Measurements from ENCODE around the gene SI.
"Not testable (repeated sequence)": the region's sequence is repeated elsewhere in the genome, so short reads cannot be mapped to it uniquely, and the experiment has no call there.

The SI gene

DNA sequence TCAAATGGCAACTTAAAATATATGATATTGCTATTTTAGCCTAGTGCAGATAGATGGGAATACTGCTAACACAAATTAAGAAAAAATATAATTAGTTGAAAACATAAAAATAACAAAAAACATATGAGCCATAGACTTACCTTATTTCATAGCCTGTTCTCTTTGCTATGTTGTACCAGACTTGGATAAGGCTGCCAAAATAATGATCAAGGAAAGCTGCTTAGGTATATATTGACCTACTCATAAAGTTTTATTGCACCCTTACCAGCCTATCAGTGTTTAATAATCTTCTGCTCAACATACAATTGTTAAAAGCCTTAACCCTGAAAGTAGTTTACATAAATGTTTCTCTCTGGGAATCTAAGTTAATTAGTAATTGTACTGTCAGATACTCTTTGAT, at the start of gene SI:
SI (minus strand) TSS at position 204 of the 400 bp plus-strand sequence. CDS start 2,484 bp downstream, outside the sequence.
- DNase-seq (ENCODE audit: low read depth) = no peak

- DNase-seq (ENCODE audit: low read depth) = no peak
Observed at GRCh38 chr3:165125836-165126235, 47.5 kb upstream of the SI start.

DNA sequence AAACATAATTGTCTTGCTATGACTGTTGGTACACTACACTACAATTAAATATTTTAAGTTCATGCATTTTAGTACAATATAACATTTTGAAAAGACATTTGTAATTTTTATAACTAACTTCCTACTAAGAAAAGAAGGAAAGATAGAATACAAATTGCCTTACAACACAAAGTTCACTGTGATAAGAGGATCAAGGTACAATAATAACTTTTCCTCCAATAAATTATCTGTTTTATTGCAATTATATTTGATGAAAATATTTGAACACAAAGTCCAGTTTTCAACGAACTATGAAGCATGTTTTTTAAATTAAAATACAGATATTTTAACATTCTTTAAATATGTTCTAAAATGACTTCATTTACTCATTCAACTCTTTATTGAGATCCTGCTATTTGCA, 33.1 kb upstream of the SI start:
- no peak for DNase-seq (ENCODE audit: low read depth)

- no peak for DNase-seq (ENCODE audit: low read depth)
Observed at GRCh38 chr3:165103616-165104015, 25.3 kb upstream of the SI start.

GRCh38 chr3:165082650-165083049, 4.4 kb upstream of the SI start:
- no peak for DNase-seq (ENCODE audit: low read depth)

- DNase-seq (ENCODE audit: low read depth) = no peak
Observed at GRCh38 chr3:165081183-165081582, 2.9 kb upstream of the SI start.

DNA sequence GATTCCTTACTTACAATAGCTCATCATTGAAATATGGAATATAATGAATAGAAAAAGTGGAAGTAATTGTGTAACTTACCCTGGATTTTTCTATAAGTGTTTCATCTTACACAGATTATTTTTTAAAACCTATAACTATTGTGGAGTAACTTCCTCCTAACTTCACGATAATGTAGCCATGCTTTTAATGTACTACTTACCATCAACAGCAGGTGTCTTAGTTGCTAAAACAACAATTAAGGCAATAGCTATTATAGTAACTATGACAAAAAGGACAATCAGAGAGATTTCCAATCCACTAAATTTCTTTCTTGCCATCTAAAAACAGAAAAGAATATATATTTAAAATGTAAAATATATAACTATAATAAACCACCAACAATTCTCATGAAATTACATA, 2.6 kb downstream of the SI start:
- DNase-seq (ENCODE audit: low read depth) = no peak

GRCh38 chr3:165070682-165071081, 7.6 kb downstream of the SI start:
- no peak for DNase-seq (ENCODE audit: low read depth)

GRCh38 chr3:165056510-165056909, 21.8 kb downstream of the SI start:
- no peak for DNase-seq (ENCODE audit: low read depth)

GRCh38 chr3:165040186-165040585, 38.1 kb downstream of the SI start:
- DNase-seq (ENCODE audit: low read depth) = no peak

GRCh38 chr3:165011557-165011956, 66.7 kb downstream of the SI start:
- no peak for DNase-seq (ENCODE audit: low read depth)

DNA sequence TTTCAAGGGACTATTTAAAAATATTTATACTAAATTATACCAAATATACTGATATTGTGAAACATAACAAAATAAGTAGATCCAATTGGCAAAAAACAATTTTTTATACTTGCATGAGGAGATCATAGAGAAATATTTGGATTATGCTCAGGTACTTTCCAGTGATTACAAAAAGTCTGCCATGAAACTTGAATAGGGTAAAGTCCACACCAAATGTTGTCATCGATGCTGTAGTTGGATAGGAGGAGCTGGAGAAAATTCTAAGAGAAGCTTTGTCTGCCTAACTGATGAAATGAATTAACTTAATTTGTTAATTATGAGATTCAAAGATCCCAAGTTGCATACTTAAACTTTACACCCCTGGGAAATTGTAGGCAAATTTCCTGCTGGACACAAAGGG, 93.3 kb downstream of the SI start:
- DNase-seq (ENCODE audit: low read depth) = no peak

DNA sequence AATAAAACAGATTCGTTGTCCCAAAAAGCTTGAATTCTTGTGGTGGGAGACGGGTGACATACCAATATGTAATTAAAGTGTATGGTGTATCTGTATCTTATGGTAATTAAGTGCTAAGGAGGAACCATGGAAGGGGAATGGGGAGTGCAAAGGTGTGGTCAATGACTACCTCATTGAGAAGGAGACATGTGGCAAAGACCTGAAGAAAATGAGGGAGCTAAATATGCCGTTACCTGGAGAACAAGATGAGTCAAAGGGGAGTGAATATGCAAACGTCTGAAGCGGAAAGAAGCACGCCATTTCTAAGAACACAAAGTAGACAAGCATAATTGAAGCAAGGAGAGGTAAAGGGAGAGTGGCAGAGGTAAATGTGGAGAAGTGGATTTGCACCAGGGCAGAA, 115.7 kb downstream of the SI start:
- DNase-seq (ENCODE audit: low read depth) = no peak

DNA sequence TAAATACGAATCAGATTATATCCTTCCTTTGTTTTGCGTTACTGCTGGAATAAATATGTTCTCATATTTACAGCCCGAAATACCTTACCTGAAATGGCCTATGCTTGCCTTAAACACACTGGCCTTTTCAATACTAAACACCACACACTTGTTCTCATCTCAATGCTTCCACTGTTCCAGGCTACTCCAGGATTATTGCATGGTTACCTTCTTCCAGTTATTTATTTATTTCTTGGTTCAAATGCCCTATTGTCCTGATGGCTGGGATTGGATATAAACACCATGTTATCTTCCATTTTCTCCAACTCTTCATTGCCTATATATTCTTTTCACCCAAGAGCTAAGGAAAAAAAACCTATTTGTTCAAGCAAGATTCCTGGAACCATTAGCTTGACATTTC, 125.3 kb downstream of the SI start:
- no peak for DNase-seq (ENCODE audit: low read depth)

- DNase-seq (ENCODE audit: low read depth) = not testable (repeated sequence)
Observed at GRCh38 chr3:164951403-164951802, 126.9 kb downstream of the SI start.

DNA sequence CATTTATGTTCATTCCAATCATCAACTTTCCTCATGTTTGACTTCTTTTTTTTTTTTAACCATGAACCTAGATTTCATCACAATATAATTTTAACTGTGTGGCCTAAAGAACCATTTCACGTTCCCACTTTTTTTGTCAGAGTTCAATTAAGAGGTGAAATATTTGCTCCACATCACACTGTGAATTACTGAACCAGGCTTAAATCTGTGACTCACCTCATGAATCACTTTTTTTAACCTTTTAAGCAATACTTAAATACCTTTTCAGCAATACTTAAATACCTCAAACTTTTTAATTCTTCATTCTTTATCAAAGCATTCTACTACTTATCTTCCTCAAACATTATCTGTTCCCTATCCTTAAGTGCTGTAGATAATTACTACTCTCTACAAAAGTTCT, 137.6 kb downstream of the SI start:
- DNase-seq (ENCODE audit: low read depth) = no peak

DNA sequence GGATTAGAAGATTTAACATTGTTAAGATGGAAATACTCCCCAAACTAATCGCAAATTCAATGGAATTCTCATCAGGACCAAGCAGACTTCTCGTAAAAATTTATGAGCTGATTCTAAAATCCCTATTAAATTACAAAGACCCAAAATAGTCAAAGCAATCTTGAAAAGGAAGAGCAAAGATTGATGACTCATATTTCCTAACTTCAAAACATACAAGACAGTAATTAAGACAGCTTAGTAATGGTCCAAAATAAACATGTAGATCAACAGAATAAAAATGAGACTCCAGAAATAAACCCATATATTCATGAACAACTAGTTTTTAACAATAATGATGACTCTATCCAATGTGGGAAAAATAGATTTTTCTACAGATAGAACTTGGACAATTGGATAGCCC, 148.7 kb downstream of the SI start:
- DNase-seq (ENCODE audit: low read depth) = no peak

Measured in activated T-cell treated with anti-CD3 and anti-CD28 coated beads for 48 hours (primary cell).